Liver (tissue), 9 donors: ENCODE data around the gene FBLIM1. TPM values are rescaled to one million over a fixed set of nuclear protein-coding genes. Genes with fewer than 3 reads are reported as not detected.

Experiments used
- DNase-seq: peaks from one replicate; pipeline ENCODE4 v3.0.0-alpha.2; 2017; ENCODE audit warnings: low spot score
- H3K27ac ChIP-seq, 2 donors: one replicate each; pipeline ENCODE4 v1.7.0; 2013; ENCODE audit warnings: inconsistent platforms in 2 of 2, low read length in 2 of 2, control low read depth in 1 of 2, low read depth in 1 of 2, mild to moderate bottlenecking in 1 of 2
- H3K27me3 ChIP-seq, 4 donors: one replicate each; pipeline versions ENCODE4 v1.6.1 to v1.7.0; 2013; ENCODE audit warnings: low read length in 3 of 4, inconsistent platforms in 1 of 4, mild to moderate bottlenecking in 1 of 4, moderate library complexity in 1 of 4; ENCODE audit not compliant: control insufficient read depth in 4 of 4, insufficient read depth in 4 of 4
- H3K36me3 ChIP-seq, 4 donors: one replicate each; pipeline versions ENCODE4 v1.6.1 to v1.7.0; 2013; ENCODE audit warnings: low read length in 3 of 4, mild to moderate bottlenecking in 3 of 4, low read depth in 1 of 4, moderate library complexity in 1 of 4; ENCODE audit not compliant: control insufficient read depth in 4 of 4, insufficient read depth in 3 of 4
- H3K4me1 ChIP-seq, 4 donors: one replicate each; pipeline versions ENCODE4 v1.6.1 to v1.7.0; 2013; ENCODE audit warnings: low read length in 3 of 4, mild to moderate bottlenecking in 3 of 4, moderate library complexity in 1 of 4; ENCODE audit not compliant: control insufficient read depth in 4 of 4, insufficient read depth in 4 of 4
- H3K4me3 ChIP-seq, 3 donors: one replicate each; pipeline versions ENCODE4 v1.6.1 to v1.7.0; 2013; ENCODE audit warnings: low read length in 3 of 3, control low read depth in 1 of 3, low read depth in 1 of 3, mild to moderate bottlenecking in 1 of 3
- H3K9ac ChIP-seq, 2 donors: one replicate each; pipeline ENCODE4 v1.7.0; 2013; ENCODE audit warnings: low read length in 2 of 2, mild to moderate bottlenecking in 2 of 2, moderate library complexity in 2 of 2, control low read depth in 1 of 2, low read depth in 1 of 2
- H3K9me3 ChIP-seq, 4 donors: one replicate each; pipeline versions ENCODE4 v1.6.1 to v1.7.0; 2013; ENCODE audit warnings: low read length in 3 of 4; ENCODE audit not compliant: control insufficient read depth in 4 of 4
- ATF3 ChIP-seq: IDR thresholded peaks from 2 replicates; pipeline ENCODE4 v1.6.1; 2016; ENCODE audit warnings: antibody characterized with exemption
- CTCF ChIP-seq: fragments of 150-350 bp; IDR thresholded peaks from 2 replicates; pipeline ENCODE4 v1.5.1; 2017; ENCODE audit warnings: improper control_type of control experiment, low read depth, low read length; ENCODE audit not compliant: missing input control
- EGR1 ChIP-seq, 2 donors: IDR thresholded peaks; 2 replicates each; pipeline ENCODE4 v1.6.1; 2016 to 2018; ENCODE audit warnings: antibody characterized with exemption in 2 of 2, low read depth in 2 of 2
- FOXA1 ChIP-seq: IDR thresholded peaks from 2 replicates; pipeline ENCODE4 v1.6.1; 2016; ENCODE audit warnings: antibody characterized with exemption
- FOXA2 ChIP-seq: IDR thresholded peaks from 2 replicates; pipeline ENCODE4 v1.6.1; 2016; ENCODE audit warnings: antibody characterized with exemption
- GABPA ChIP-seq, 2 donors: IDR thresholded peaks in 1 of 2; conservative IDR thresholded peaks in 1 of 2; 2 replicates each; pipeline ENCODE4 v1.6.1; 2016; ENCODE audit warnings: antibody characterized with exemption in 2 of 2, mild to moderate bottlenecking in 1 of 2, moderate library complexity in 1 of 2
- HNF4A ChIP-seq, 2 donors: conservative IDR thresholded peaks; 2 replicates each; pipeline ENCODE4 v1.6.1; 2016; ENCODE audit warnings: antibody characterized with exemption in 2 of 2, mild to moderate bottlenecking in 2 of 2
- HNF4G ChIP-seq: IDR thresholded peaks from 2 replicates; pipeline ENCODE4 v1.6.1; 2016; ENCODE audit warnings: antibody characterized with exemption
- JUND ChIP-seq, 2 donors: IDR thresholded peaks; 2 replicates each; pipeline ENCODE4 v1.6.1; 2016; ENCODE audit warnings: antibody characterized with exemption in 2 of 2
- MAX ChIP-seq: IDR thresholded peaks from 2 replicates; pipeline ENCODE4 v1.6.1; 2016; ENCODE audit warnings: antibody characterized with exemption
- NR2F2 ChIP-seq: IDR thresholded peaks from 2 replicates; pipeline ENCODE4 v1.6.1; 2016; ENCODE audit warnings: antibody characterized with exemption
- RAD21 ChIP-seq, 2 donors: IDR thresholded peaks; 2 replicates each; pipeline ENCODE4 v1.6.1; 2016; ENCODE audit warnings: antibody characterized with exemption in 2 of 2, mild to moderate bottlenecking in 2 of 2
- REST ChIP-seq: IDR thresholded peaks from 2 replicates; pipeline ENCODE4 v1.6.1; 2016; ENCODE audit warnings: antibody characterized with exemption, mild to moderate bottlenecking
- RXRA ChIP-seq, 2 donors: IDR thresholded peaks; 2 replicates each; pipeline ENCODE4 v1.6.1; 2017 to 2018; ENCODE audit warnings: antibody characterized with exemption in 2 of 2, mild to moderate bottlenecking in 1 of 2
- SP1 ChIP-seq: IDR thresholded peaks from 2 replicates; pipeline ENCODE4 v1.6.1; 2018; ENCODE audit warnings: antibody characterized with exemption, mild to moderate bottlenecking
- TAF1 ChIP-seq: conservative IDR thresholded peaks from 2 replicates; pipeline ENCODE4 v1.6.1; 2016; ENCODE audit warnings: antibody characterized with exemption, mild to moderate bottlenecking
- YY1 ChIP-seq: IDR thresholded peaks from 2 replicates; pipeline ENCODE4 v1.6.1; 2016; ENCODE audit warnings: antibody characterized with exemption, mild to moderate bottlenecking
- ZBTB33 ChIP-seq: IDR thresholded peaks from 2 replicates; pipeline ENCODE4 v1.6.1; 2016; ENCODE audit warnings: antibody characterized with exemption
- WGBS: extraction: QIAGEN DNeasy Blood & Tissue Kit; methylation state at CpG from one replicate; pipeline ENCODE4 v1.1.7; 2013; 5-methylcytosine and 5-hydroxymethylcytosine counted together
- polyA plus RNA-seq, 2 donors: library from polyadenylated mRNA; stranded (reverse) in 1 of 2; unstranded in 1 of 2; fragments of 200-250 nt in 1 of 2; fragments of >200 nt in 1 of 2; fragmentation: Nextera tagmentation in 1 of 2; extraction: Ambion mirVana in 1 of 2; gene quantifications; one replicate each; pipeline versions ENCODE4 v1.2.1 to v1.2.3, GENCODE V29; 2013 to 2015
- total RNA-seq, 2 donors: library from RNA; depleted of rRNA; stranded (reverse); fragments of >200 nt; gene quantifications; one replicate each; pipeline ENCODE4 v1.2.3, GENCODE V29; 2014
- donor health status: healthy.
- donor health status: healthy.
- donor health status: healthy.
- donor health status: healthy.
- donor health status: healthy.

Gene FBLIM1
- total and polyA plus RNA-seq, 4 donors: 3.6 to 6.4 (median 3.7) TPM

- under 1% methylated on average over 10 of the region's 10 CpGs for WGBS
- peaks cover 2 to 15% (median 7%) of the 10 kb centered on the region in 4 donors for H3K4me1 ChIP-seq
- DNase-seq: no peak
These were observed 75.3 kb downstream of the FBLIM1 start for GRCh38 chr1:15833842-15834405.

GRCh38 chr1:15834406-15835204 is 76.0 kb downstream of the FBLIM1 start:
- no peaks in the 10 kb centered on the region for H3K9me3 ChIP-seq
- peak; percentile 89 for DNase-seq
- H3K27ac ChIP-seq: peak overlapping the region; percentile 99 to 100
- H3K4me1 ChIP-seq: peaks cover 1 to 15% (median 7%) of the 10 kb centered on the region in 4 donors
- TF ChIP-seq HNF4A (conservative IDR thresholded peaks at IDR 0.05) (peak; percentile 19 to 60), ATF3 (peak; percentile 19), CTCF (no peak), RXRA (IDR thresholded peaks at IDR 0.05) (peak; percentile 47 to 57), EGR1 (IDR thresholded peaks at IDR 0.05; ENCODE audit: low read depth in 2 of 2) (peak in 1 of 2 donors; percentile 50), TAF1 (peak; percentile 74), NR2F2 (peak; percentile 32), FOXA2 (no peak), RAD21 (IDR thresholded peaks at IDR 0.05) (peak in 1 of 2 donors; percentile 13), HNF4G (no peak), REST (peak; percentile 68), ZBTB33 (peak; percentile 20), SP1 (peak; percentile 83), JUND (IDR thresholded peaks at IDR 0.05) (no peak), YY1 (peak; percentile 97), GABPA (IDR thresholded peaks at IDR 0.05 in 1 of 2, conservative IDR thresholded peaks at IDR 0.05 in 1 of 2) (no peak), MAX (peak; percentile 56), FOXA1 (peak; percentile 45)
- WGBS: under 1% methylated on average over 77 of the region's 77 CpGs
- peak overlapping the region; percentile 76 to 79 (median 77) for H3K4me3 ChIP-seq
- H3K27me3 ChIP-seq: no peaks in the 10 kb centered on the region
- H3K36me3 ChIP-seq: no peaks in the 10 kb centered on the region
- peak overlapping the region; percentile 96 to 99 for H3K9ac ChIP-seq

More at GRCh38 chr1:15833842-15834405, 75.3 kb downstream of the FBLIM1 start:
- TF ChIP-seq FOXA2 (no peak), RAD21 (IDR thresholded peaks at IDR 0.05) (peak in 1 of 2 donors; percentile 29), ATF3 (no peak)
- H3K36me3 ChIP-seq: no peaks in the 10 kb centered on the region
- H3K9me3 ChIP-seq: no peaks in the 10 kb centered on the region
- H3K9ac ChIP-seq: peak overlapping the region; percentile 90 to 99
- H3K4me3 ChIP-seq: peak overlapping the region; percentile 76 to 79 (median 77)
- peak overlapping the region; percentile 99 to 100 for H3K27ac ChIP-seq
- H3K27me3 ChIP-seq: no peaks in the 10 kb centered on the region
